HL-60/S4 treated with retinoic acid at 250 ng/mL for 4 days and 3 days (cell line): ENCODE measurements around the gene CDK3.
"Not testable (repeated sequence)": the region's sequence is repeated elsewhere in the genome, so short reads cannot be mapped to it uniquely, and the experiment has no call there.

ENCODE experiments used
- in situ Hi-C: fragments of 300-500 bp; cut with MboI; formaldehyde crosslinking; loops from 2 replicates; pipeline ENCODE4 v1.7.0; 2022; ENCODE audit warnings: low sequenced_read_pairs

Gene CDK3

DNA sequence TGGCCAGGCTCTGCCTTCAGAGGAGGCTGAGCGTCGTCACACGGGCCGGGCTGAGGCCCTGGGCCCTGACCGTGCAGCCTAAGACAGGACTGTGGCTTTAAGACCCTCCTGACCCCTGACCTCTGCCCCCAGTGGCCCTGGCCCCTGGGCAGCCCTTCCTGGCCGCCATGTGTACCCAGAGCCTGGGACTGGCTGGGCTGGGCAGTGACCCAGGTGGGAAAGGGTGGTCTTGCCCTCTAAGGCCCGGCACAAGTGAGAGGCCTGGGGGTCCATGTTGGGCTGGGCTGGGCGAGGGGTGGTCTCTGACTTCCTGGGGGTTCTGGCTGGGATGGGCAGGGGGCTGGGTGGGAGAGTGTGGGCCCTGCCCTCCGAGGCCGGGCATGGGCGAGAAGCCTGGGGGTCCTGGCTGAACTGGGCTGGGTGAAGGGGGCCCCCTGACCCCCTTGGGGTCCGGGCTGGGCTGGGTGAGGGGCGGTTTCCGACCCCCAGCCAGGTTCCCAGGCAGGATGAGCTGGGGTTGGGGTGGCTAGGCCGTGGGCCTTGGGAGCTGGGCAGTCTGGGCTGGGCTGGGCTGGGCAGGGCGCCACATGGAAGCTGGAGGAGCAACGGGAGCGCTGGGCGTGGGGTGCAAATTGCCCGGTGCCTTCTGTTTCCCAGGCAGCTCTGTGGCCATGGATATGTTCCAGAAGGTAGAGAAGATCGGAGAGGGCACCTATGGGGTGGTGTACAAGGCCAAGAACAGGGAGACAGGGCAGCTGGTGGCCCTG, at the start of gene CDK3:
CDK3 (plus strand) TSS at position 101 of the 767 bp plus-strand sequence; CDS start at position 672, 571 bp downstream.
- in situ Hi-C loops, result no loop called here

DNA sequence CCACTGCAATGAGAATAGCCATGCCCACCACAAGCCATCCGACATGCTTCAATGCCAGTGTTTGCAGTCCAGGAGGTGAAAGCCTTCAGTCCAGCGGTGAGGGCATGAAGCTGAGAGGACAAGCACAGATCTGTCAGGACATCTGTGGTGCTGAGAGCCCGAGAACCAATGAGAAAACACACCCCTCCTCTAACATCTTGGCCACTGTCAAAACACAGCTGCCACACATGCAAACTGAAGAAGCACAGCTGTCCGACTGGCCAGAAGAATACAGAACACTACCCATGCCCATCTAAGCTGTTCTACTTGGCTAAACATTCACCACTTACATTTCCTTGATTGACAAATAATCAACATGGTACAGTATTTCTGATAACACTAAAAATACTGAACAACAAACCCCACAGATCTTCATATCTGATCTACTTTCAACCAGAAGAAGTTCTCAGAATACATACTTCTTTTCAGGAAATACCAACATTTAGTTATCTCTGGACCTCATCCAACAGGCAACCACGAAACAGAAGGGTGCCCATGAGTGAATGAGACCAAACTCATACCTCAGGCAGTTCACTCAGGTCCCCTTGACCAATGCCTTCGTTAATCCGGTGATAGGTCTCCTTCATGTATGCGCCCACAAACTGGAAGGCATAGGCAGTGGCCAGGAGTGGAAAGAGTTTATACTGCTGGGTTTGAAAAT, 49.6 kb upstream of the CDK3 start:
- in situ Hi-C loops, result no loop called here

DNA sequence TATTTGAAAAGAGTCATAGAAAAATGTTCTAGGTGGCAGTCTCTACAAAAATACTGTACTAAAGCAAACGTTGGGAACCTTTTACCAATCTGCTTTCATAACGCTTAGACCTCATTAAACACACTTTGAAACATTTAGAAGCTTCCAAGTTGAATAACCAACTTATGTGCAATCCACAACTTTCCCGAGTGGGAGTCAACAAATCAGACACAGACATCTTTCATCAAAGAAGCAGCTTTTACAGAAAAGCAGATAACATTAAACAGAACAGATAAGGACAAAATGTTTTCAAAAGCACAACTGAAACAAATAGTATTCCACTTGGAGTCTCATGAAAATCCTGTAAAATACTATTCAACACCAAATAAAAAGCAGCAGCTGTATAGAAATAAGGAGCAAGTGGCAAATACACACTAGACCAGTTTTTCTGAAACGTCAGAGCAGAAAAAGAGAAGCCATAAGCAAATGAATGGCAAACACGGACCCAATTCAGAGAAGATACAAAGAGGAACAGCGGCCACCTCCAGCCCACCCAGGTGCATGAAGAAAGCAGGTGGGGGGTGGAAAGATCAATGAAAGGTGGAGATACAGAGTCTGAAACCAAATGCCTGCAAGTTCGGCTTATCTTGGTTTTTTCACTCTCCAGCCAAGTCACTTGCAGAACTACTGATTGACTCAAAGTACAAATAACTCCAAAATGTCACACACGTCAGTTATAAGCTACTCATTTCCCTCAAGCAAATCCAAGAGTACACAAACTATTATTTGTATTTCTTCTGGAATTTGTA, 41.4 kb upstream of the CDK3 start:
- in situ Hi-C loops, result no loop called here

DNA sequence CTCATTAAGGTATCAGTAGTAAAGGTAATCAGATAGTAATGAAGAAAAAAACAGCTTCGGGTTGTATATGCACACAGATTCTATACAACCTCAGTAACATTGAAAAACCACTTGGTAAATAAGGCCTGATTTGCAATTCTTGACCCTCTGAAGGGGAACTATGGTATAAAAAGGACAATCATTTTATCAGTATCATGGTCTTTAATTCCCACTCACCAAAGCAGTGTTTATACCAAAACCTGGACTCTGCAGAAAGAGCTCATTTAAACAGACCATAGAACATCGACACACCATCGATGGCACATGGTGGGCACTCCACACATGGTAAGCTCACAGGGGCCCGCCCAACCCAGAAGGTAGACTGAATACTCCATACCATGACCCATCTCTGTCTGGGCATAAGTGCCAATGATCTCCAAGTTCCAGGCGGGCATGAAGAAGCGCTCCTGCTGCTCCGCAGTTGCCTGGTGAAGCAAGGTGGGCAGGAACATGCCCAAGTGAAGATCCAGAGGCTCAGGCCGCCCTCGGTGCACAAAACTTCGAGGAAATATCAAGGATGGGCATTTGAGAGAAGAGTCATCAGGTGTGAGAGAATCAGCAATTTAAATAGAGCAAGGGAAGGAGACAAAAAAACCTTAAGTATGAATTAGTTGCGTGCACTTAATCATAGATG, 40.7 kb upstream of the CDK3 start:
- in situ Hi-C loops, result no loop called here

DNA sequence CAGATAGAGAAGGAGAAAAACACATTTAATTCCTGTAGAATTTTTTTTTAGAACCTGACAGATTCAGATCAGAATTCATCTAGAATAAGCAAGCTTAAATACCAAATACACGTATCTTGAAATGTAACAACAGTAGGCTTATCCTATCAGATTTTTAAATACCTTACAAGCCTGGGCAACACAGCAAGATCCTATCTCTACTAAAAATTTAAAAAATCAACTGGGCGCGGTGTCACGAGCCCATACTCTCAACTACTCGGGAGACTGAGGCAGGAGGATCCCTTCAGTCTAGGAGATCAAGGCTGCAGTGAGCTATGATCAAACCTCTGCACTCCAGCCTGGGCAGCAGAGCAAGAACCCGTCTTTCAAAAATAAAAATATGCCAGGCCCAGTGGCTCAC, 35.2 kb upstream of the CDK3 start:
- in situ Hi-C loops, result no loop called here

DNA sequence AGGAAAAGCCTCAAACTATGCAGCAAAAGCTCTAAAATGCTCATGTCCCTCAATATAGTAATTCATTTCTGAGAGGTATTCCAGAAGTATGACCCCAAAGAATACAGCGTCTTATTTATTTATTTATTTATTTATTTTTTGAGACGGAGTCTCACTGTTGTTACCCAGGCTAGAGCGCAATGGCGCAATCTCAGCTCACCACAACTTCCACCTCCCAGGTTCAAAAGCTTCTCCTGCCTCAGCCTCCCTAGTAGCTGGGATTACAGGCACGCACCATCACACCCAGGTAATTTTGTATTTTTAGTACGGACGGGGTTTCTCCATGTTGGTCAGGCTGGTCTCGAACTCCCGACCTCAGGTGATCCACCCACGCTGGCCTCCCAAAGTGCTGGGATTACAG, 31.6 kb upstream of the CDK3 start:
- in situ Hi-C loops, result not testable (repeated sequence)

DNA sequence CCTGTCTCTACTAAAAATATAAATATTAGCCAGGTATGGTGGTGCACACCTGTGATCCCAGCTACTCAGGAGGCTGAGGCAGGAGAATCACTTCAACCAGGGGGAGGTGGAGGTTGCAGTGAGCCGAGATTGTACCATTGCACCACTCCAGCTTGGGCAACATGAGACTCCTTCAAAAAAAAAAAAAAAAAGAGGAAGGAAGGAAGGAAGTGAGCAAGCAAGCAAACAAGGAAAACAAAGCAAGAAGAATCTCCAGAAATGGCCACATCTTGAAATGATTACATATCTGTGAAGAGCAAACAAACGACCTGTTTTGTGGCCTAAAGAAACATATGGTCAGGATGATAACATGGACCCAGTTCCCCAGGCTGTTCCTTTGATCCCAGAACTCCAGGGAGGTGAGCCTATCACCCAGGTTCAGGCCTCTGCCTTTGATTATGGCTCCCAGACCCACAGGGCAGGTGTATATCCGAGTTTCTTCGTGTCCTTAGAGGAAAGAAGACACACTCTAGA, 30.6 kb upstream of the CDK3 start:
- in situ Hi-C loops, result no loop called here

DNA sequence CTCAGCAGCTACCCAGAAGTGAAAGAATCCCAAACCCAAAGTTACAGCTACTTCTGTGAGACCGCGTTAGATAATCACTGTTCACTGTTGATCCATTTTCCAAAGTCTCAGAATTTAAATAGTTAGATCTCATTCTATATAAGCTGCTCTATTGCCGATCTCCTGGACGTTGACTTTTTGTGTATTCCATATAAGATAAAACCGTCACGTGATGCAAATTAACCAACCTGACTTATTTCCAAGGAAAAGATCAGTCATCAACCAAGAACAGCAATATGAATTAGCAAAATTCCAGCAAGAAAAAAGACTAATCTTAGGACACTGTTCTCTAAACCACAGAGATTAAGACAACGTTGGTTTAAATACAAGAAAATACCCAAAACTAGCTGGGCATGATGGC, 30.0 kb upstream of the CDK3 start:
- in situ Hi-C loops, result no loop called here

DNA sequence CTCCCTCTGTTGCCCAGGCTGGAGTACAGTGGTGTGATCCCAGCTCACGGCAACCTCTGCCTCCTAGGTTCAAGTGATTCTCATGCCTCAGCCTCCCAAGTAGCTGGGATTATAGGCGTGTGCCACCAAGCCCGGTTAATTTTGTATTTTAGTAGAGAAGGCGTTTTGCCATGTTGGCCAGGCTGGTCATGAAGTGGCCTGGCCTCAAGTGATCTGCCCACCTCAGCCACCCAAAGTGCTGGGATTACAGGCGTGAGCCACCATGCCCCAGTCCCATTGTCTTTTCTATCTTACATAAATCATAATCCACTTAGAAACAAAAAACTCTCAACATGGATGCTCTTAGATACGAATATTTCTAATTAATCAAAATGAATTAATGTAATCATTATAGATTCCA, 25.5 kb upstream of the CDK3 start:
- in situ Hi-C loops, result loop anchor here (25.0 kb wide), 1 partner anchor 213 kb away; the partner anchor contains the start of gene GALK1

DNA sequence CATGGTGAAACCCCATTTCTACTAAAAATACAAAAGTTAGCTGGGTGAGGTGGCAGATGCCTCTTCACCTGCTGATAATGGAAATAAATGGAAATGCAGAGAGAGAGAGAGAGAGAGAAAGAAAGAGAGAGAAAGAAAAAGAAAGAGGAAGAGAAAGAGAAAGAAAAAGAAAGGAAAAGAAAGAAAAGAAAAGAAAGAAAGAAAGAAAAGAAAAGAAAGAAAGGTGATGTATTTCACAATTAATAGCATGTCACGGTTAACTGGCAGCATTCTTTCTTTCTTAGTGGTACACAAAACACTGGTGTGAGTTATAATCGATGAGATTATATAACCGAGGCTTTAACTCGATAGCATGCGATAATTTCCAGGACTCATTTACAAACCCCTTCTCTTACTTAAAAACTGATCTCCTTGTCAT, 24.9 kb upstream of the CDK3 start:
- in situ Hi-C loops, result loop anchor here (25.0 kb wide), 1 partner anchor 213 kb away; the partner anchor contains the start of gene GALK1

DNA sequence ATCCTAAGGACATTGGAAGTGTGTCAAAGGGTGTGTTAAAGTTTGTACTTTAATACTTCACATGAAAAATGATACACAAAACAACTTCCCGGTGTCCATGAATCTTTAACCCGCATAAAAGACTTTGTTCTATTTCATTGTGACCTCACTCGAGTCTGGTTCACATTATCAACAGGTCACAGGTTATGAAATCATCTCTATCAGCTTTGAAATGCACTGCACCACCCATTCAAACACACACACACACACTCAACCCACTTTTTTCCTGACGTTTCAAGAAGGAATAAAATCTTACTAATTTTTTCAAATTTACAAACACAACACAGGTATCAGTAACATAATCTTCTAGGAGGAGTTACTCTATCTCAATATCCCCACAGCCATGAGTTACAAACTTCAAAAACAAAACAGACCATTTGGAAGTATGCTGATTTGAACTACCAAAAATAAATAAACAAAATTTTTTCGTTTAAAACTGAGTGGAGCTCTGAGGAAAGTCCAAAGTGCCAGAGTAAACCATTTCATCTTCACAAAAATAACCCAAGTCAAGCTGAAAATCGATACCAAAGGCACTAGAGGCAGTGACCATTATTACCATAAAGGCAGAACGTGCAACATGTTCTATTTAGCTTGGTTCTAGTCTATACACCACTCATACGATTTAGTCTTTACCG, 24.3 kb upstream of the CDK3 start:
- in situ Hi-C loops, result loop anchor here (25.0 kb wide), 1 partner anchor 214 kb away; the partner anchor contains the start of gene GALK1

DNA sequence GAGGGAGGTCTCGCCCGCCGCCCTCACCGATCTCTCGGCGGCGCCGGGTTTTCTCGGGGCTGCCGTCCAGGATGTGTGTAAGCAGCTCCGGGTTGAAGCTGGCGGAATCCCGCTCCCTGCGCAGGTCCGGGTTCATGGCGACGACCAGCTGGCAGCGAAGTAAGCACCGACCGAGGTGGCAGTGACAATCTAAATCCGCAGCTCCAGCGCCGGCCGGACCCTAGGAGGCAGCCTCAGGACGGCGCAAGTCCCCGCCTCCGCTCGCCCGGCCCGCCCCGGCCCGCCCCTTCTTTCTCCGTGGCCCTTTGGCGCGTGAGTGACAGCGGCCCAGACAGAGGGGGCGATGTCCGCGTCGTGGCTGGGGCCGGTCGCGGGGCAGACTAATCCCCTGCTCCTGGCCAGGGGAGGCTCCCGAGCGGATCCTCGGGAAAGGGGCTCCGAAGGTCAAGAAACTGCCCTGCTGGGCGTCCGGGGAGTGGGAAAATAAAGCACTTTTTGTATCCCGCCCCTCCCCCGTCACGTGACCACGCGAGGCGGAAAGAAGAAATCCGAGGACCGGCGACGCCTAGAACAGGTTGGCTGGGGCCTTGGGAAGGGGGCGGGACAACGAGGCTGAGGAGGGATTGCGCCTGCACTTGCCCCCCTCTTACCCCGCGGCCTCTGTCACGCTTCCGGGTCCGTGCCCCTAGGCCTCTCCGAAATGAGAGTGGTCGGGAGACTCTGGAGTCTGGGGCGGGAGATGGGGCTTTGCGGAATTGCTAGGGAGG, 21.5 kb upstream of the CDK3 start, which contains the start of the genes ACOX1 and TEN1:
ACOX1 (minus strand) TSS at position 229 of the 767 bp plus-strand sequence; CDS start at position 136, 93 bp downstream.
TEN1 (plus strand) TSS at position 303 of the 767 bp plus-strand sequence. CDS start 6,953 bp downstream, outside the sequence.
- in situ Hi-C loops, result loop anchor here (25.0 kb wide), 1 partner anchor 217 kb away; the partner anchor contains the start of gene GALK1

DNA sequence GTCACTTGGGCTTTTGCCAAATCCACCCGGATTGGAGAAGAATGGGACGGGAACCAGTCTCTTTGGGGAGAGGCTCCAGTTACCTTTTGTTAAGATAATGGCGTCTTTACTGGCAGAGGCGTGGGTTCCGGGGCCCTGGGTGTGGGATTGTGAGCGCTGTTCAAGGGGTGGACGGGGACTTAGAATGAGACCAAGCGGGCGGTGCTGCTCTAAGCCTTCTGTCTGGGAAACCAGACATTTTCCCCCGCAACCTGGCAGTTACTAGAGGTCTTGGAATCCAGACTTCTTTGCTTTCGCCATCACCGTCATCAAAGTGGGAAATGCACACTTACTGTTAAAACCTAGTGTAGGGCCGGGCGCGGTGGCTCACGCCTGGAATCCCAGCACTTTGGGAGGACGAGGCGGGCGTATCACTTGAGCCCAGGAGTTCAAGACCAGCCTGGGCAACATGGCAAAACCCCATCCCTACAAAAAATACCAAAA, 20.9 kb upstream of the CDK3 start:
- in situ Hi-C loops, result loop anchor here (25.0 kb wide), 1 partner anchor 217 kb away; the partner anchor contains the start of gene GALK1

DNA sequence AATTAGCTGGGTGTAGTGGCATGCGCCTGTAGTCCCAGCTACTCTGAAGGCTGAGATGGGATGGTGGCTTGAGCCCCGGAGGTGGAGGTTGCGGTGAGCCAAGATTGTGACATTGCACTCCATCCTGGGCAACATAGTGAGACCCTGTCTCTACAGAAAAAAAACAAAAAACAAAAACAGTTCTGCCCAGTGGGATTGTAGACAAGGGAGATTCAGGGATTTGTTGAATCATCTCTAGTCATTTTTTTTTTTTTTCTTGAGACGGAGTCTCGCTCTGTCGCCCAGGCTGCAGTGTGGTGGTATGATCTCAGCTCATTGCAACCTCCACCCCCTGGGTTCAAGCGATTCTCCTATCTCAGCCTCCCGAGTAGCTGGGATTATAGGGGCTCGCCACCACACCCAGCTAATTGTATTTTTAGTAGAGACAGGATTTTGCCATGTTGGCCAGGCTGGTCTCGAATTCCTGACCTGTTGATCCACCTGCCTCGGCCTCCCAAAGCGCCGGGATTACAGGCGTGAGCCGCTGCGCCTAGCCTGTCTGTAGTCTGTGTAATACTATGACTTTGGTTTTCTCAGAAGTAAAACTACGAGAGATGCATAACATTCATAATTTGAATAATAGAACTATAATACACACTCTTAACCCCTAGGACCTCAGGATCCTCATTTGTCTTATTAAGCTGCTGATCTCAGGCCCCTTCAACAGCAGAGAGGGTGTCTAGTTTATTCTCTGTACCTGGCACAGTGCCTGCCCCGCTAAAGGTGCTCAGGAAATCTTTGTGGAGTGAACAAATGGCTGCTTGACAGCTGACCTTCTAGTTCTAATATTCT, 20.3 kb upstream of the CDK3 start:
- in situ Hi-C loops, result loop anchor here (25.0 kb wide), 1 partner anchor 218 kb away; the partner anchor contains the start of gene GALK1

DNA sequence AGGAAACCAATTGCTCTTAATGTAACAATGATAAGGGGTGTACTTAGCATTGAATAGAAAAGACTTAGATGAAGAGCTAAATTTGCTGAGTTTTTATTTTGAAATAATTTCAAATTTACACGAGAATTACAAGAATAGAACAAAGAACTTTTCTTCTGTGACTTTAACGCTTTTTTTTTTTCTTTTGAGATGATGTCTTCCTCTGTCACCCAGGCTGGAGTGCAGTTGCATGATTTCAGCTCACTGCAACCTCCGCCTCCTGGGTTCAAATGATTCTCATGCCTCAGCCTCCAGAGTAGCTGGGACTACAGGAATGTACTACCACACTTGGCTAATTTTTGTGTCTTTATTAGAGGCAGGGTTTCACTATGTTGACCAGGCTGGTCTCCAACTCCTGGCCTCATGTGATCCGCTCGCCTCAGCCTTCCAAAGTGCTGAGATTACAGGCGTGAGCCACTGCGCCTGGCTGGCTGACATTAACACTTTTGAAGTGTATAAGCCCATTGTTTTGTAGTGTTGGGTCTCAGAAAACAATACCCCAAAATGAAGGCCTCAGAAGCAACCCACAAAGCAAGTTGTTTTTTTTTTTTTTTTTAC, 19.5 kb upstream of the CDK3 start:
- in situ Hi-C loops, result loop anchor here (25.0 kb wide), 1 partner anchor 219 kb away; the partner anchor contains the start of gene GALK1

DNA sequence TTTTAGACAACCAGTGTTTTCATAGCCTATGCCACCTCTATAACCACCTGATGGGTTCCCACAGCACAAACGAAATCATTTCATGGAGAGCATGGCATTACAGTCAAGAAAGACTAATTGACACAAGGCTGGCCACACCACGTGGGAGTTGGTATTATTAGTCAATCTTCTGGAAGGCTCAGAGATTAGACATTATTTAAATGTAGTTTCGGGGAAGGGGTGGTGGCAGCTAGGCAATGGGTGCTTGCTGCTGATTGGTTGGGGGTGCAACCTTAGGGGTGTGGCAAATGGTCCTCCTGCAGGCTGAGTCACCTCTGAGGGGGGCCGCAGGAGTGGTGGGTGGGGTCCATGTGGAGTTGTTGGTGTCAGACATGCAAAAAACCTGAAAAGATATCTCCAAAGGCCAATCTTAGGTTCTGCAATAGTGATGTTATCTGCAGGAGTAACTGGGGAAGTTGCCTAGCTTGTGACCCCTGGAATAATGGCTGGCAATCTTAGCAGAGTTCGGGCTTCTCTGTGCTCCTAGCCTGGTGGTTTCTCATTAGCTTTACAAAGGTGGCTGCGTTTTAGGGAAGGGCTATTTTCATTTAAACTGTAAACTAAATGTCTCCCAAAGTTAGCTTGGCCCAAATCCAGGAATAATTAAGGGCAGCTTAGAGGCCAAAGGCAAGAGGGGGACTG, 17.0 kb upstream of the CDK3 start:
- in situ Hi-C loops, result loop anchor here (25.0 kb wide), 1 partner anchor 221 kb away; the partner anchor contains the start of gene GALK1
